H1 (cell line): ENCODE results near the gene ARHGAP26. TPM values are rescaled to one million over a fixed set of nuclear protein-coding genes. Genes with fewer than 3 reads are reported as not detected.

ENCODE experiments used
- CTCF ChIA-PET: fragments of 300-600 bp; sonication (Branson Sonifier 250); formaldehyde crosslinking; loops from one replicate; lab custom pipeline; 2021; ENCODE audit not compliant: partially characterized antibody; lab: Charles Lee
- POLR2A ChIA-PET: fragments of 300-600 bp; sonication (Branson Sonifier 250); formaldehyde crosslinking; loops from one replicate; lab custom pipeline; 2021; ENCODE audit warnings: inconsistent platforms; ENCODE audit not compliant: partially characterized antibody; lab: Charles Lee
- DNase-seq, 2 experiments: peaks; one replicate each; pipeline versions ENCODE4 v3.0.0 to v3.0.0-alpha.2; 2010 to 2022; ENCODE audit warnings: low spot score in 2 of 2, low read depth in 1 of 2, mixed read lengths in 1 of 2
- FAIRE-seq: peaks from 2 replicates; lab custom pipeline; 2011; peaks lifted over from hg19 to GRCh38; lab: Jason Lieb, UNC
- H2AFZ ChIP-seq: 2 replicates; pipeline ENCODE4 v1.8.1; 2012; ENCODE audit warnings: low read length, inconsistent platforms
- H2AK5ac ChIP-seq: 2 replicates; pipeline ENCODE4 v1.6.1; 2013; ENCODE audit warnings: low read depth, low read length
- H2BK120ac ChIP-seq: replicated peaks from 2 replicates; pipeline ENCODE3; 2013; ENCODE audit warnings: low read depth, low read length, inconsistent platforms
- H2BK12ac ChIP-seq: 2 replicates; pipeline ENCODE4 v1.6.1; 2013; ENCODE audit warnings: low read depth, low read length
- H2BK15ac ChIP-seq: 2 replicates; pipeline ENCODE4 v1.6.1; 2013; ENCODE audit warnings: low read length
- H2BK20ac ChIP-seq: 2 replicates; pipeline ENCODE4 v1.6.1; 2013; ENCODE audit warnings: low read length
- H2BK5ac ChIP-seq: 2 replicates; pipeline ENCODE4 v1.6.1; 2013; ENCODE audit warnings: low read depth, low read length
- H3K14ac ChIP-seq: 2 replicates; pipeline ENCODE4 v1.6.1; 2013; ENCODE audit warnings: inconsistent platforms; ENCODE audit not compliant: insufficient read length
- H3K18ac ChIP-seq: 2 replicates; pipeline ENCODE4 v1.6.1; 2013; ENCODE audit warnings: low read length; ENCODE audit errors: extremely low read depth
- H3K23ac ChIP-seq: 2 replicates; pipeline ENCODE4 v1.6.1; 2013; ENCODE audit warnings: inconsistent platforms; ENCODE audit not compliant: insufficient read length
- H3K23me2 ChIP-seq: 2 replicates; pipeline ENCODE4 v1.6.1; 2013; ENCODE audit warnings: low read depth, low read length
- H3K27ac ChIP-seq: 2 replicates; pipeline ENCODE4 v1.6.1; 2011; ENCODE audit warnings: low read depth, low read length, inconsistent platforms
- H3K27me3 ChIP-seq, 4 experiments: replicated peaks in 1 of 4; 1 replicate in 1 of 4; 2 replicates in 3 of 4; pipeline versions ENCODE4 v1.6.1 to v1.8.1; 2011 to 2013; ENCODE audit warnings: low read length in 3 of 4, mild to moderate bottlenecking in 3 of 4, inconsistent platforms in 2 of 4, mixed read lengths in 2 of 4, moderate library complexity in 1 of 4; ENCODE audit not compliant: control insufficient read depth in 3 of 4, insufficient read depth in 3 of 4; ENCODE audit errors: extremely low read depth in 1 of 4
- H3K36me3 ChIP-seq, 4 experiments: 2 replicates each; pipeline versions ENCODE4 v1.6.1 to v1.8.1; 2011 to 2013; ENCODE audit warnings: mild to moderate bottlenecking in 4 of 4, low read length in 3 of 4, moderate library complexity in 2 of 4, control low read depth in 1 of 4, inconsistent platforms in 1 of 4; ENCODE audit not compliant: insufficient read depth in 4 of 4, control insufficient read depth in 2 of 4
- H3K4ac ChIP-seq: replicated peaks from 2 replicates; pipeline ENCODE3; 2013; ENCODE audit warnings: low read length, low read depth, mixed read lengths, inconsistent platforms; ENCODE audit not compliant: insufficient read length
- H3K4me1 ChIP-seq, 4 experiments: replicated peaks in 1 of 4; 1 replicate in 1 of 4; 2 replicates in 3 of 4; pipeline versions ENCODE4 v1.6.1 to v1.8.1; 2011 to 2013; ENCODE audit warnings: low read length in 3 of 4, inconsistent platforms in 2 of 4, mixed read lengths in 1 of 4; ENCODE audit not compliant: insufficient read depth in 4 of 4, control insufficient read depth in 3 of 4
- H3K4me2 ChIP-seq, 2 experiments: 2 replicates each; pipeline versions ENCODE4 v1.6.1 to v1.8.1; 2011 to 2013; ENCODE audit warnings: low read depth in 2 of 2, low read length in 2 of 2, control low read depth in 1 of 2, inconsistent platforms in 1 of 2, mild to moderate bottlenecking in 1 of 2; ENCODE audit not compliant: insufficient read depth in 1 of 2
- H3K4me3 ChIP-seq, 4 experiments: fragments of 200-600, 300-600 bp in 1 of 4; sonication (generic), shearing (Covaris generic), sonication (Bioruptor Twin) in 1 of 4; 2 replicates each; pipeline versions ENCODE4 v1.5.1 to v1.8.1; 2011 to 2016; ENCODE audit warnings: low read length in 4 of 4, low read depth in 3 of 4, control low read depth in 2 of 4, inconsistent platforms in 2 of 4, mild to moderate bottlenecking in 2 of 4, mixed read lengths in 1 of 4, moderate library complexity in 1 of 4; ENCODE audit not compliant: insufficient read depth in 2 of 4; ENCODE audit errors: extremely low read depth in 1 of 4
- H3K56ac ChIP-seq: replicated peaks from 2 replicates; pipeline ENCODE3; 2013; ENCODE audit warnings: low read depth, mild to moderate bottlenecking, mixed read lengths, low read length, inconsistent platforms; ENCODE audit not compliant: insufficient read length
- H3K79me1 ChIP-seq: 2 replicates; pipeline ENCODE4 v1.6.1; 2013; ENCODE audit warnings: low read depth, low read length, control low read depth
- H3K79me2 ChIP-seq, 2 experiments: 2 replicates each; pipeline versions ENCODE4 v1.6.1 to v1.8.1; 2012 to 2013; ENCODE audit warnings: low read length in 2 of 2, mild to moderate bottlenecking in 2 of 2, inconsistent platforms in 1 of 2; ENCODE audit not compliant: insufficient read depth in 2 of 2, control insufficient read depth in 1 of 2
- H3K9ac ChIP-seq, 4 experiments: replicated peaks in 1 of 4; 1 replicate in 1 of 4; 2 replicates in 3 of 4; pipeline versions ENCODE4 v1.6.1 to v1.8.1; 2011 to 2013; ENCODE audit warnings: low read depth in 3 of 4, low read length in 3 of 4, control low read depth in 2 of 4, mild to moderate bottlenecking in 2 of 4, moderate library complexity in 2 of 4, inconsistent platforms in 1 of 4; ENCODE audit errors: extremely low read depth in 1 of 4
- H3K9me3 ChIP-seq, 2 experiments: 2 replicates each; pipeline versions ENCODE4 v1.6.1 to v1.8.1; 2012 to 2013; ENCODE audit warnings: mild to moderate bottlenecking in 2 of 2, moderate library complexity in 2 of 2, control low read depth in 1 of 2, inconsistent platforms in 1 of 2, low read depth in 1 of 2, low read length in 1 of 2, mixed read lengths in 1 of 2; ENCODE audit not compliant: insufficient read depth in 2 of 2
- H4K20me1 ChIP-seq, 2 experiments: replicated peaks in 1 of 2; 2 replicates each; pipeline versions ENCODE3 to v1.8.1; 2011 to 2013; ENCODE audit warnings: inconsistent platforms in 2 of 2, low read length in 2 of 2, mild to moderate bottlenecking in 1 of 2; ENCODE audit not compliant: insufficient read depth in 2 of 2, control insufficient read depth in 1 of 2
- H4K5ac ChIP-seq: 2 replicates; pipeline ENCODE4 v1.6.1; 2013; ENCODE audit warnings: low read length, low read depth, mixed read lengths, inconsistent platforms; ENCODE audit not compliant: insufficient read length
- H4K8ac ChIP-seq: 2 replicates; pipeline ENCODE4 v1.8.0; 2013; ENCODE audit warnings: mild to moderate bottlenecking, moderate library complexity, low read length, inconsistent platforms; ENCODE audit not compliant: insufficient read depth; ENCODE audit errors: extremely low read depth
- H4K91ac ChIP-seq: replicated peaks from 2 replicates; pipeline ENCODE3; 2013; ENCODE audit warnings: low read length, mixed read lengths, inconsistent platforms; ENCODE audit not compliant: insufficient read length
- NRF1 ChIP-seq: IDR thresholded peaks from 2 replicates; pipeline ENCODE4 v1.6.1; 2011; ENCODE audit warnings: mild to moderate bottlenecking, low read depth, low read length, improper control_type of control experiment
- SIN3A ChIP-seq, 2 experiments: IDR thresholded peaks in 1 of 2; conservative IDR thresholded peaks in 1 of 2; 2 replicates each; pipeline ENCODE4 v1.6.1; 2011 to 2012; ENCODE audit warnings: low read length in 2 of 2, improper control_type of control experiment in 1 of 2, low read depth in 1 of 2, mild to moderate bottlenecking in 1 of 2
- WGBS, 2 experiments: shearing (Covaris generic) in 1 of 2; methylation state at CpG; one replicate each; pipeline versions ENCODE4 v1.1.6 to v1.1.7; 2013 to 2015; ENCODE audit warnings: low lambda C conversion rate in 2 of 2, mixed read lengths in 2 of 2, inconsistent platforms in 1 of 2, low coverage in 1 of 2, missing lambda C conversion rate in 1 of 2; ENCODE audit not compliant: insufficient replicate concordance in 2 of 2, insufficient coverage in 1 of 2, insufficient read length in 1 of 2; ENCODE audit errors: extremely low coverage in 1 of 2, missing lambda C conversion rate in 1 of 2; 5-methylcytosine and 5-hydroxymethylcytosine counted together
- polyA plus RNA-seq, 7 experiments: library from polyadenylated mRNA; depleted of rRNA in 3 of 7; stranded (reverse) in 5 of 7; unstranded in 2 of 7; fragments of >200 nt in 5 of 7; fragments of 200-250 nt in 2 of 7; gene quantifications; 1 replicate in 5 of 7; 2 replicates in 1 of 7; 4 replicates in 1 of 7; pipeline versions ENCODE4 v1.2.1 to v1.2.3, GENCODE V29; 2011 to 2013; ENCODE audit warnings: missing spikeins in 2 of 7, mixed read lengths in 2 of 7
- total RNA-seq: library from RNA; stranded (reverse); fragmentation: NEBNext Ultra II Directional; extraction: Animal tissue kit (Norgen Biotek cat#: 25700); gene quantifications from 2 replicates; pipeline ENCODE4 v1.2.1, GENCODE V29; 2021

ARHGAP26 gene
- total and polyA plus RNA-seq, 2 of the 8 experiments (the other 6 are each of a cell fraction or from before 2014, with no cell fraction given) = 7.1 to 24.8 TPM

DNA sequence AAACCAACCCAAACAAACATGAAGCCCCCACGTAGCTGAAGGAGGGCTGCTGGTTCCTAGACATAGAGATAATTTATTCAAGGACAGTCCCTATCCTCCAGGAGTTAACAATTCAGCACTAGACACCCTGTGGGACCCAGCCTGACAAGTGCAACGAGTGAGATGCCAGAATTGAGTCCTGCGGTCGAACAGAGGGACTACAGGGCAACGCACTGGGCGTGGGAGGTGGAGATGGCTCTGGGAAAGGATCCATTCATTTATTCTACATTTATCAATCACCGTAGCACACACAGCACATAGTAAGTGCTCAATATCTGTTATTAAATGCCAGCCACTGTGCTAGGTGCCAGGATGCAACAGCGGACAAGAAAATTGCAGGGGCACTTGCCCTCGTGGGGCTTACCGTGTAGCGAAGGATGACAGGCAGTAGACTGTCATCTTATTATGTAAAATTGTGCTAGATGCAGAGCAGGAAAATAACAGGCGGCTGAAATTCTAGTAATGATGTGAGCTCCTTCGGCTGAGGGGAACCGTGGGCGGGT lies 855 bp upstream of the ARHGAP26 start:
- no peak for DNase-seq
- Histone ChIP-seq H2BK5ac (no peak overlapping the region), H2BK12ac (no peak overlapping the region), H3K79me2 (peaks cover 0 to 32% of the 10 kb centered on the region in 2 experiments; a peak in 2 of 4 replicates), H3K27me3 (peaks cover 0 to 8% (median 2%) of the 10 kb centered on the region in 4 experiments; a peak in 4 of 7 replicates), H3K56ac (no peak overlapping the region), H3K79me1 (no peaks in the 10 kb centered on the region), H4K5ac (no peak overlapping the region), H3K23ac (no peak overlapping the region), H3K4ac (no peak overlapping the region), H3K9ac (no peak overlapping the region; a peak in 1 of 7 replicates), H2BK20ac (no peak overlapping the region), H3K14ac (no peak overlapping the region), H2AK5ac (no peak overlapping the region), H3K4me2 (peak overlapping the region; percentile 75 to 92), H4K91ac (no peak overlapping the region), H4K8ac (no peak overlapping the region), H3K23me2 (peaks cover 15% of the 10 kb centered on the region), H3K4me3 (peak overlapping the region; percentile 67 to 91 (median 78)), H3K18ac (no peak overlapping the region), H2AFZ (no peak overlapping the region), H2BK120ac (no peak overlapping the region), H2BK15ac (no peak overlapping the region), H3K36me3 (no peaks in the 10 kb centered on the region), H3K4me1 (peaks cover 0 to 10% (median 5%) of the 10 kb centered on the region in 4 experiments; a peak in 6 of 7 replicates), H4K20me1 (peaks cover 2 to 9% of the 10 kb centered on the region in 2 experiments), H3K9me3 (no peaks in the 10 kb centered on the region), H3K27ac (no peak overlapping the region)
- ChIA-PET POLR2A (interaction anchor here (0.8 to 4.5 kb wide), 6 partner anchors 15 to 112 kb away, joined by 3 to 23 read pairs (median 6); no protein-coding TSS in a partner anchor), CTCF (interaction anchor here (0.6 to 10.9 kb wide), 15 partner anchors 13 to 311 kb away, joined by 3 to 99 read pairs (median 14); no protein-coding TSS in a partner anchor)
- TF ChIP-seq NRF1 = no peak
- TF ChIP-seq SIN3A (conservative IDR thresholded peaks at IDR 0.05 in 1 of 2, IDR thresholded peaks at IDR 0.05 in 1 of 2; ENCODE audit: low read depth in 1 of 2, low read length in 2 of 2) = 0 out of 4 replicates have a peak, but pooled peaks of 1 of the 2 experiments have one; percentile 22
- WGBS, 2 experiments = 27% methylated on average over 15 of the region's 15 CpGs; no CpG with 5 or more reads in 1 of the 2 experiments
- no peak for FAIRE-seq
